Stimulated activated CD4-positive, alpha-beta T cell treated with anti-CD3 and anti-CD28 coated beads, Interleukin-15, amount 100 ng/mL, for 24 hours (primary cell): ENCODE data around the gene PRKAR1B.

Source experiments
- DNase-seq: peaks from one replicate; pipeline ENCODE4 v3.0.0-alpha.2; 2020

PRKAR1B gene

GRCh38 chr7:716636-717035 lies 10.4 kb downstream of the PRKAR1B start:
- no peak for DNase-seq

GRCh38 chr7:716222-716621 lies 10.9 kb downstream of the PRKAR1B start:
- no peak for DNase-seq

- no peak for DNase-seq
Observed at GRCh38 chr7:714251-714671, 12.8 kb downstream of the PRKAR1B start.

GRCh38 chr7:713488-714230 lies 13.4 kb downstream of the PRKAR1B start:
- no peak for DNase-seq

GRCh38 chr7:713139-713457 lies 14.0 kb downstream of the PRKAR1B start:
- DNase-seq = no peak

- peak; percentile 27 for DNase-seq
Observed at GRCh38 chr7:712381-713138, 14.5 kb downstream of the PRKAR1B start.

GRCh38 chr7:711922-712380 lies 15.1 kb downstream of the PRKAR1B start:
- DNase-seq = no peak

GRCh38 chr7:711093-711921 lies 15.8 kb downstream of the PRKAR1B start:
- no peak for DNase-seq

- DNase-seq = no peak
Observed at GRCh38 chr7:710161-710560, 16.9 kb downstream of the PRKAR1B start.

- DNase-seq = no peak
Observed at GRCh38 chr7:707296-708000, 19.6 kb downstream of the PRKAR1B start.

GRCh38 chr7:706721-707120 lies 20.4 kb downstream of the PRKAR1B start:
- DNase-seq = no peak

- no peak for DNase-seq
Observed at GRCh38 chr7:703049-703448, 24.0 kb downstream of the PRKAR1B start.

GRCh38 chr7:701086-701671 lies 25.9 kb downstream of the PRKAR1B start:
- DNase-seq = no peak

GRCh38 chr7:699476-700170 lies 27.5 kb downstream of the PRKAR1B start:
- DNase-seq = no peak

- no peak for DNase-seq
Observed at GRCh38 chr7:698515-699475, 28.3 kb downstream of the PRKAR1B start.

GRCh38 chr7:696812-697551 lies 30.1 kb downstream of the PRKAR1B start:
- DNase-seq = no peak

- DNase-seq = no peak
Observed at GRCh38 chr7:696426-696811, 30.7 kb downstream of the PRKAR1B start.

GRCh38 chr7:693280-693679 lies 33.8 kb downstream of the PRKAR1B start:
- DNase-seq = no peak

GRCh38 chr7:691361-692045 lies 35.6 kb downstream of the PRKAR1B start:
- DNase-seq = no peak
